ENCODE measurements around the gene TBR1.

DNA sequence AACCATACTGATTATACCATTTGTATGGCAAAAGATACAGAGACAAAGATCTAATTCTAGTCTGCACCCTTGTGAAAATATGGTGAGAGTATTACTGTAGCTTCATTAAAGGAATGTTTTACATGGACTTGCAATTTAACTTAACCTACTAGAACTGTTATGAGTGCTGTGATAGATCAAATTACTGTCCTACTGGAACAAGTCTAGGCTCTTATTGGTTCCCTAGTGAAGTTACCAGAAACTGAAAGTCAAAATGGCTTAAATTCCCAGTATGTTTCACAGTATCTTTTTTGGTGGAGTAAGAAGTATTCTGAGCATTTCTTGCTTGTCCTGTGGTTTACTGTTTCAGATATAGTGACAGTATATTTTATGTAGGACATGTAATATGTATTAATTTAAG lies 3.8 kb upstream of the TBR1 start:
- TF ChIP-seq, protein P1, sequence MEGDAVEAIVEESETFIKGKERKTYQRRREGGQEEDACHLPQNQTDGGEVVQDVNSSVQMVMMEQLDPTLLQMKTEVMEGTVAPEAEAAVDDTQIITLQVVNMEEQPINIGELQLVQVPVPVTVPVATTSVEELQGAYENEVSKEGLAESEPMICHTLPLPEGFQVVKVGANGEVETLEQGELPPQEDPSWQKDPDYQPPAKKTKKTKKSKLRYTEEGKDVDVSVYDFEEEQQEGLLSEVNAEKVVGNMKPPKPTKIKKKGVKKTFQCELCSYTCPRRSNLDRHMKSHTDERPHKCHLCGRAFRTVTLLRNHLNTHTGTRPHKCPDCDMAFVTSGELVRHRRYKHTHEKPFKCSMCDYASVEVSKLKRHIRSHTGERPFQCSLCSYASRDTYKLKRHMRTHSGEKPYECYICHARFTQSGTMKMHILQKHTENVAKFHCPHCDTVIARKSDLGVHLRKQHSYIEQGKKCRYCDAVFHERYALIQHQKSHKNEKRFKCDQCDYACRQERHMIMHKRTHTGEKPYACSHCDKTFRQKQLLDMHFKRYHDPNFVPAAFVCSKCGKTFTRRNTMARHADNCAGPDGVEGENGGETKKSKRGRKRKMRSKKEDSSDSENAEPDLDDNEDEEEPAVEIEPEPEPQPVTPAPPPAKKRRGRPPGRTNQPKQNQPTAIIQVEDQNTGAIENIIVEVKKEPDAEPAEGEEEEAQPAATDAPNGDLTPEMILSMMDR (IDR thresholded peaks at IDR 0.05) = no peak
- TF ChIP-seq GABPA (IDR thresholded peaks at IDR 0.05; ENCODE audit: low read depth) = no peak
- no peak for TF ChIP-seq FOXM1 (IDR thresholded peaks at IDR 0.05; ENCODE audit: low read depth)
- no peak for TF ChIP-seq MEF2A (IDR thresholded peaks at IDR 0.05; ENCODE audit: borderline replicate concordance, low read depth)
- no peak for TF ChIP-seq POLR2AphosphoS5 (IDR thresholded peaks at IDR 0.05; ENCODE audit: low read depth, low read length)
- no peak for TF ChIP-seq SMC3 (IDR thresholded peaks at IDR 0.05; ENCODE audit: low read depth, low read length)
- no peak for TF ChIP-seq EZH2phosphoT487 (IDR thresholded peaks at IDR 0.05; ENCODE audit: borderline replicate concordance, low read depth)
- TF ChIP-seq, protein P2, sequence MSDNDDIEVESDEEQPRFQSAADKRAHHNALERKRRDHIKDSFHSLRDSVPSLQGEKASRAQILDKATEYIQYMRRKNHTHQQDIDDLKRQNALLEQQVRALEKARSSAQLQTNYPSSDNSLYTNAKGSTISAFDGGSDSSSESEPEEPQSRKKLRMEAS (IDR thresholded peaks at IDR 0.05; ENCODE audit: low read depth) = no peak
- TF ChIP-seq TAF1 (IDR thresholded peaks at IDR 0.05; ENCODE audit: borderline replicate concordance, low read depth, low read length) = no peak
- TF ChIP-seq, protein P3, sequence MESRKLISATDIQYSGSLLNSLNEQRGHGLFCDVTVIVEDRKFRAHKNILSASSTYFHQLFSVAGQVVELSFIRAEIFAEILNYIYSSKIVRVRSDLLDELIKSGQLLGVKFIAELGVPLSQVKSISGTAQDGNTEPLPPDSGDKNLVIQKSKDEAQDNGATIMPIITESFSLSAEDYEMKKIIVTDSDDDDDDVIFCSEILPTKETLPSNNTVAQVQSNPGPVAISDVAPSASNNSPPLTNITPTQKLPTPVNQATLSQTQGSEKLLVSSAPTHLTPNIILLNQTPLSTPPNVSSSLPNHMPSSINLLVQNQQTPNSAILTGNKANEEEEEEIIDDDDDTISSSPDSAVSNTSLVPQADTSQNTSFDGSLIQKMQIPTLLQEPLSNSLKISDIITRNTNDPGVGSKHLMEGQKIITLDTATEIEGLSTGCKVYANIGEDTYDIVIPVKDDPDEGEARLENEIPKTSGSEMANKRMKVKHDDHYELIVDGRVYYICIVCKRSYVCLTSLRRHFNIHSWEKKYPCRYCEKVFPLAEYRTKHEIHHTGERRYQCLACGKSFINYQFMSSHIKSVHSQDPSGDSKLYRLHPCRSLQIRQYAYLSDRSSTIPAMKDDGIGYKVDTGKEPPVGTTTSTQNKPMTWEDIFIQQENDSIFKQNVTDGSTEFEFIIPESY (IDR thresholded peaks at IDR 0.05; ENCODE audit: borderline replicate concordance, low read depth) = no peak
